Aorta (tissue), 5 donors: Measurements from ENCODE around the gene ARHGAP23. TPM values are rescaled to one million over a fixed set of nuclear protein-coding genes. Genes with fewer than 3 reads are reported as not detected.

Source experiments
- ATAC-seq: fragments of 200-7000 bp; cut with Tn5 transposase; one replicate; pipeline ENCODE4 v1.9.1; 2022; ENCODE audit warnings: moderate library complexity; ENCODE audit not compliant: low FRiP score
- DNase-seq, 2 donors: peaks; one replicate each; pipeline ENCODE4 v3.0.0-alpha.2; 2020
- H3K27ac ChIP-seq, 2 donors: one replicate each; pipeline ENCODE4 v1.5.1; 2013; ENCODE audit warnings: low read length in 2 of 2, mild to moderate bottlenecking in 2 of 2, moderate library complexity in 2 of 2, control low read depth in 1 of 2, inconsistent platforms in 1 of 2, low read depth in 1 of 2
- H3K27me3 ChIP-seq, 2 donors: one replicate each; pipeline ENCODE4 v1.6.1; 2013; ENCODE audit warnings: control low read depth in 1 of 2, low read length in 1 of 2, mild to moderate bottlenecking in 1 of 2, moderate library complexity in 1 of 2; ENCODE audit not compliant: insufficient read depth in 2 of 2, control insufficient read depth in 1 of 2
- H3K36me3 ChIP-seq, 2 donors: one replicate each; pipeline ENCODE4 v1.6.1; 2013; ENCODE audit warnings: control low read depth in 1 of 2, low read length in 1 of 2, mild to moderate bottlenecking in 1 of 2; ENCODE audit not compliant: insufficient read depth in 2 of 2, control insufficient read depth in 1 of 2
- H3K4me1 ChIP-seq, 2 donors: one replicate each; pipeline ENCODE4 v1.6.1; 2013; ENCODE audit warnings: low read length in 2 of 2, control low read depth in 1 of 2, mild to moderate bottlenecking in 1 of 2, moderate library complexity in 1 of 2; ENCODE audit not compliant: insufficient read depth in 2 of 2, control insufficient read depth in 1 of 2
- H3K4me3 ChIP-seq, 2 donors: one replicate each; pipeline ENCODE4 v1.5.1; 2013; ENCODE audit warnings: low read length in 2 of 2, control low read depth in 1 of 2, mild to moderate bottlenecking in 1 of 2
- H3K9me3 ChIP-seq: one replicate; pipeline ENCODE4 v1.6.1; 2013; ENCODE audit warnings: mild to moderate bottlenecking, low read length; ENCODE audit not compliant: control insufficient read depth
- WGBS, 2 donors: extraction: QIAGEN DNeasy Blood & Tissue Kit; methylation state at CpG; one replicate each; pipeline ENCODE4 v1.1.7; 2013; 5-methylcytosine and 5-hydroxymethylcytosine counted together
- intact Hi-C, 2 donors: fragments of 100-400 bp; cut with DNase I; formaldehyde crosslinking; loops; one replicate each; pipeline versions ENCODE4 v1.14.2 to v1.15.0; 2022
- polyA plus RNA-seq, 2 donors: library from polyadenylated mRNA; stranded (reverse); fragments of 200-250 nt; gene quantifications; one replicate each; pipeline ENCODE4 v1.2.3, GENCODE V29; 2013
- total RNA-seq, 2 donors: library from RNA; stranded (reverse); fragmentation: NEBNext Ultra II Directional; extraction: Animal tissue kit (Norgen Biotek cat#: 25700); gene quantifications; one replicate each; pipeline ENCODE4 v1.2.1, GENCODE V29; 2021
- donor health status: healthy with polysubstance abuse.
- donor health status: Bipolar disorder and iron deficiency.
- donor health status: DM: no; HTN: no; CAD: no.
- donor health status: DM: no; HTN: no; CAD: no.
- donor health status: DM: yes; HTN: yes; CAD: no.

ARHGAP23 gene
- total and polyA plus RNA-seq, 4 donors, result 6.9 to 126 (median 70.6) TPM

DNA sequence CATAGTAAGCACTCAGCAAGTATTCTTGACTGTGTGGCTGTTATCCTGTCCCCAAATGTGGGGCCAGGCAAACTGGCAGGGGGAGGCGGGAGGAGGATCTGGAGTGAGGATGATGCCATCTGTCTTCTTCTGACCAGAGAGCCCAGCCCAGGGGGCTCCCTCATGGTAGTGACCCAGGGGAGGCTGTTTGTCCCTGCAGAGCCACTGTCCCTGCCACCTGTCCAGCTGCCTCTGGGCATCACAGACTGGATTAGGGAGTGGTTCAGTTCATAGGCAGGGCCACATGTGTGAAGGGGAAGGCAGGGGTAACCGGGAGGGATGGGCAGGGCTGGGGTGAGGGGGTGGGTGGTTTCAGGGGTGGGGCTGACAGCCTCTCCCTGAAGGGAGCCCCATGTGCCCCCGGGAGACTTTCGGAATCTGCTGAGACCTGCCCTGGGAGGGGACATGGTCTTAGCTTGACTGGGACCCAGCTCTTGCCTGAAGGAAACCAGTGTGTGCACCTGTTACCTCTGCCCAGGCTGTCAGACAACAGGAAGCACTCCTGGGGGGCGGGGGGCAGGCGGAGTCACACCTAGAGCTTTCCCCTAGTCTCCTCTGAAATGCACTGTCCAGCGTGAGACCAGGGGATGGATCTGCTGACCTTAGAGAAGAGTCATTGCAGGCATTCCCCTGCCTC is 15.2 kb downstream of the ARHGAP23 start:
- ATAC-seq (peak; percentile 40), DNase-seq (no peak)
- H3K36me3 ChIP-seq, result no peaks in the 10 kb centered on the region
- H3K4me3 ChIP-seq, result no peak overlapping the region
- H3K27me3 ChIP-seq, result no peaks in the 10 kb centered on the region
- intact Hi-C loops, result loop anchor here (2.0 to 10.0 kb wide), 3 partner anchors 39 to 231 kb away; partner anchors contain the start of gene EPOP (in 1 of the 2)
- H3K4me1 ChIP-seq, result peaks cover 0 to 2% of the 10 kb centered on the region in 2 donors
- peak overlapping the region in 1 of 2 donors; percentile 84 for H3K27ac ChIP-seq
- H3K9me3 ChIP-seq, result no peaks in the 10 kb centered on the region
- 76 to 85% methylated on average over 7 of the region's 7 CpGs for WGBS, 2 donors

DNA sequence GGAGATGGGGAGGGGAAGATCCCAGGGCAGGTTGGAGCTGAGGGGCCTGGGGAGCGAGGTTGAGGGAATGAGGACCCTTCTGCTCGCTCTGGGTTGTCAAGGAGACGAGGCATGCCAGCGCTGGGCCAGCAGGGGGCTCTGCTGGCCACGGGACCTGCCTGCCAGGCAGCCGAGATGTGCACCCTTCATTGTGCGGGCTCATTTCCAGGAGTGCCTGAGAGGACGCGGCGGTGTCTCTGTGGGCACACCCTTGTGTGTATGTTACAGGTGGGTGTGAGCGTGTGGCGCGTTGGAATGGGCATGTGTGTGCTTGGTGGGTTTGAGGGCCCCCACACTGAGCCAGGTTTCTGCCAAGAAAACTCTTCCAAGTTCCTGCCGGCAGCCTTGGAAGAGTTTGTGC is 15.9 kb downstream of the ARHGAP23 start:
- Histone ChIP-seq H3K27me3 (no peaks in the 10 kb centered on the region), H3K4me3 (no peak overlapping the region), H3K9me3 (no peaks in the 10 kb centered on the region), H3K36me3 (no peaks in the 10 kb centered on the region), H3K27ac (no peak overlapping the region), H3K4me1 (peaks cover 0 to 2% of the 10 kb centered on the region in 2 donors)
- intact Hi-C loops, result loop anchor here (5.0 to 10.0 kb wide), 2 partner anchors 43 to 231 kb away; partner anchors contain the start of gene EPOP (in 1 of the 2)
- peak; percentile 79 to 88 for DNase-seq
- ATAC-seq, result peak; percentile 76
- 1 to 2% methylated on average over 14 of the region's 14 CpGs for WGBS, 2 donors

DNA sequence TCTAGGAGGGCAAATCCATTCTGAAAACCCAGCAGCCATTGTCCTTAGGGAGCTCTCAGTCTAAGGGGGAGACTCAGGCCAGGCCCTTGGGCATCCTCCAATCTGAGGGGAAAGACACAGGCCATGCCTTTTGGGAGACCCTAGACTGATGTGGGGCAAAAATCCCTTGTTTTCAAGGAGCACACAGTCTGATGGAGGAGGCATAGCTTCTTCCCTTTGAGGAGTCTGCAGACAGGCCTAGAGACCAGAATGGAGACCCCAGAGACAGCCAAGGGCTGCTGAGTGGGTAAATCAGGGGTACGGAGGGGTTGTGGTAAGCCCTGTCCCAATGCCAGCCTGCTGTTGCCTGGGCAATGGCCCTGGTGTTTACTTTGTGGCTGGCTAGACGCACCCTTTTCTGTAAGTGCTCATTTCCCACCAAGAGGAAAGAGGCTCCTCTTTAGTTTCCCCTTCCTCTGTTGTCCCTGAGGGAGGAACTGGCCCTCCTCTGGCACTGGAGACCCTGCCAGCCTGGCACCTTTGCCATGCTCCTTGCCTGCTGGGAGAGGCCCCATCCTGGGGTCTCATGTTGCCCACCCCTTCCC is 19.3 kb downstream of the ARHGAP23 start:
- peaks cover 0 to 4% of the 10 kb centered on the region in 2 donors for H3K4me1 ChIP-seq
- intact Hi-C loops, result loop anchor here in 1 of 2 donors (10.0 kb wide), 1 partner anchor 227 kb away; the partner anchor contains the start of gene EPOP
- H3K27me3 ChIP-seq, result no peaks in the 10 kb centered on the region
- 22 to 32% methylated on average over 2 of the region's 2 CpGs for WGBS, 2 donors
- H3K27ac ChIP-seq, result no peak overlapping the region
- no peaks in the 10 kb centered on the region for H3K36me3 ChIP-seq
- no peaks in the 10 kb centered on the region for H3K9me3 ChIP-seq
- peak in 1 of 2 donors; percentile 26 for DNase-seq
- H3K4me3 ChIP-seq, result no peak overlapping the region
- no peak for ATAC-seq

DNA sequence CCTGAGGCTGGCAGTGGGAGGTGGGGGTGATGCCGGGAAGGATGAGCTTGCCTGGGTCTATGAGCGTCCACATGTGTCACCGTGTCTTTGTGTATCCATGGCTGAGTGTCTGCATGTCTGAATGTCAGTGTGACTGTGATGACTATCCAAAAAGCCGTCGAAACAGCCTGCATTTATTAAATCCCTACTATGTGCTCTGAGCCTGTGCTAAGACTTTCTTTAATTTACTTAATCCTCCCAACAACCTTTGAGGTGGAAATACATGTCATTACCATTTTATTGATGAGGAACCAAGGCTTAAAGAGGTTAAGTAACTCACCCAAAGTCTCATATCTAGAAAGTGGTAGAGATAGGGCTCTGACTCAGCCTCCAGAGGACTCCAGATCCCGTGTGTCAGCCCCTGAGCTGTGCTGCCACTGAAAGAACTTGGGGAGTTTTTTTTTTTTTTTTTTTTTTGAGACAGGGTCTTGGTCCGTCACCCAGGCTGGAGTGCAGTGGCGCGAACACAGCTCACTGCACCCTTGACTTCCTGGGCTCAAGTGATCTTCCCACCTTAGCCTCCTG is 20.0 kb downstream of the ARHGAP23 start:
- Histone ChIP-seq H3K4me3 (no peak overlapping the region), H3K9me3 (no peaks in the 10 kb centered on the region), H3K4me1 (peaks cover 0 to 4% of the 10 kb centered on the region in 2 donors), H3K36me3 (no peaks in the 10 kb centered on the region), H3K27ac (no peak overlapping the region), H3K27me3 (no peaks in the 10 kb centered on the region)
- DNase-seq (no peak), ATAC-seq (no peak)
- intact Hi-C loops, result loop anchor here in 1 of 2 donors (10.0 kb wide), 1 partner anchor 227 kb away; the partner anchor contains the start of gene EPOP
- WGBS, 2 donors, result 79 to 80% methylated on average over 9 of the region's 9 CpGs

DNA sequence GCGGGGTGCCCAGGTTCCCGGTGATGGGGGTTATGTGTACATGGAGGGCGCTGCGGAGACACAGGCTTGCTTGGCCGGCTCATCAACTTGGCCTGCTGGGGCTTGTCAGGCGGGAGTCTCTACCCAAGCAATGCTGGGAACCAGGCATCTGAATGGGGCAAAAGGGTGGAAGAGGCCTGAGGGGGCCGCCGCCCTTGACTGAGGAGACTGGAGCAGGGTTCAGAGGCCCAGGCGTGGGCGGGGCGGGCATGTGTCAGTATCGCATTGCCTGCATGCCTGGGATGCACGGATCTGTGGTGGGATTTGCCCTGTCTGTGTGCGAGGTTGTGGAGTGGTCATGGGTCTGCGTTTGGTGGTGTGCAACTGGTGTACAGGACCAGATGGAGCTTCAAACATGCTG is 21.1 kb downstream of the ARHGAP23 start:
- DNase-seq (no peak), ATAC-seq (no peak)
- Histone ChIP-seq H3K27ac (no peak overlapping the region), H3K27me3 (no peaks in the 10 kb centered on the region), H3K36me3 (no peaks in the 10 kb centered on the region), H3K4me3 (no peak overlapping the region), H3K4me1 (peaks cover 0 to 4% of the 10 kb centered on the region in 2 donors), H3K9me3 (no peaks in the 10 kb centered on the region)
- intact Hi-C loops, result loop anchor here in 1 of 2 donors (10.0 kb wide), 1 partner anchor 225 kb away; the partner anchor contains the start of gene EPOP
- WGBS, 2 donors, result 82 to 93% methylated on average over 14 to 15 of the region's 15 CpGs

DNA sequence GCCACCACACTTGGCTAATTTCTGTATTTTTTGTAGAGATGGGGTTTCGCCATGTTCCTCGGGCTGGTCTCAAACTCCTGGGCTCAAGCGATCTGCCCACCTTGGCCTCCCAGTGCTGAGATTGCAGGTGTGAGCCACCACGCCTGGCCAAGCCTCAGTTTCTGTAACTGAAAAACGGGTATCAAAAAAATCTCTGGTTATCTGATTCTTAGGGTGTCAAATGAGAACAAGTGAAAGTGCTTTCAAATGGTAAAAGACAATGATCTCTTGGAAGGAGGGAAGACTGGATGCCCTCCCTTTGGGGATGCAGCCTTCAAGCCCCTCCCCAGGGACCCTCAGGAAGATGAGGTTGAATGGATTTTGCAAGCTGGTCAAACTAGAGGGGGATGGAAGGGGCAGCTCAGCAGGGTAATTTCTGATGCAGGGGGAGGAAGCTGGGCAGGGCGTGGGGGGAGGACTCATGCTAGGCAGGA is 22.3 kb downstream of the ARHGAP23 start:
- Histone ChIP-seq H3K4me1 (peaks cover 0 to 4% of the 10 kb centered on the region in 2 donors), H3K27ac (no peak overlapping the region), H3K36me3 (no peaks in the 10 kb centered on the region), H3K9me3 (no peaks in the 10 kb centered on the region), H3K4me3 (no peak overlapping the region), H3K27me3 (no peaks in the 10 kb centered on the region)
- DNase-seq, result no peak
- 69 to 80% methylated on average over 6 of the region's 6 CpGs for WGBS, 2 donors
- intact Hi-C loops, result loop anchor here in 1 of 2 donors (2.0 kb wide), 1 partner anchor 14 kb away; no protein-coding TSS in a partner anchor
- ATAC-seq, result no peak

DNA sequence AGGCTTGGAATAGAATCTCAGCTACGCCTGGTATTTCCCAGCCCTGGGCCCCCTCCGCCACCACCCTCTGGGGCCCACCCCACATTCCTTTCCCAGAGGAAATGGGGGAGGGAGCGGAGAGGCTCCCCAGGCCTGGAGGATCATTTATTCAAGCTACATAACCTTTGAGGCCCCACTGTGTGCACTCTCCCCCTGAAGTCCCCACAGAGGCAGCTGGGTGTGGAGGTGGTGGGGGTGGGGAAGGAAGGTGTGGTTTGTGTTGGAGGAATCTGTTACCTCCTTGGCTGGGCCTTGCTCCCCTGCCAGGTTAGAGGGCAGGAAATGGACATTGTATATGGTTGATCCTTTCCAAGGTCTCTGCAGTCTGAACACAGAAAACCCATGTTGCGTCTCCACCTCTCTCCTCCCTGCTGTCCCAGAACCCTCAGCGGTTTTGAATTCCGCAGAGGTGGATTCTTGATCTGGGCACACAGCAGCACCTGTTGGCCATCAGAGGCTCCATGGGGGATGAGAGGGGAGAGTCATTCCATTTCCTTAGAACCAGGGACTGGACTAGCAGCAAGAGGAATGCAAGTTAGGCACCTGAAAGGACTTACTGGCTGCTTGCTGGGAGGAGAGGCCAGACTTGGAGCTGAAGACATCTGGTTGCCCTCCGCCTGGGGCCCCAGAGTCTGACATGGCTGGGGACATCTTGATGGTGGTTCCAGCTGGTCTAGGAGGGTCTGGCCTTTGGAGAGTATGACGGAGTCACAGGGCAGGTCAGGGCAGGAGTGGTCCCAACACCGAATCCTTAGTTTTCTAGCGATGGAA is 23.0 kb downstream of the ARHGAP23 start:
- intact Hi-C loops, result loop anchor here in 1 of 2 donors (2.0 kb wide), 1 partner anchor 14 kb away; no protein-coding TSS in a partner anchor
- peaks cover 0 to 4% of the 10 kb centered on the region in 2 donors for H3K4me1 ChIP-seq

More for the DNA sequence above, 23.0 kb downstream of the ARHGAP23 start:
- 57 to 62% methylated on average over 10 of the region's 10 CpGs for WGBS, 2 donors
- DNase-seq, result peak; percentile 70 to 85
- Histone ChIP-seq H3K9me3 (no peaks in the 10 kb centered on the region), H3K36me3 (no peaks in the 10 kb centered on the region), H3K27ac (peak overlapping the region in 1 of 2 donors; percentile 60), H3K27me3 (no peaks in the 10 kb centered on the region), H3K4me3 (no peak overlapping the region)
- peak; percentile 15 for ATAC-seq
